GM12891 (cell line): ENCODE measurements around the gene NHERF1.

ENCODE experiments used
- POLR2A ChIP-seq: IDR thresholded peaks from 2 replicates; pipeline ENCODE4 v1.6.1; 2011; ENCODE audit warnings: low read depth, low read length, control low read depth
- POU2F2 ChIP-seq: IDR thresholded peaks from 2 replicates; pipeline ENCODE4 v1.6.1; 2011; ENCODE audit warnings: low read depth, mild to moderate bottlenecking, control low read depth, low read length, moderate library complexity
- TAF1 ChIP-seq: IDR thresholded peaks from 2 replicates; pipeline ENCODE4 v1.6.1; 2011; ENCODE audit warnings: low read depth, low read length, control low read depth

DNA sequence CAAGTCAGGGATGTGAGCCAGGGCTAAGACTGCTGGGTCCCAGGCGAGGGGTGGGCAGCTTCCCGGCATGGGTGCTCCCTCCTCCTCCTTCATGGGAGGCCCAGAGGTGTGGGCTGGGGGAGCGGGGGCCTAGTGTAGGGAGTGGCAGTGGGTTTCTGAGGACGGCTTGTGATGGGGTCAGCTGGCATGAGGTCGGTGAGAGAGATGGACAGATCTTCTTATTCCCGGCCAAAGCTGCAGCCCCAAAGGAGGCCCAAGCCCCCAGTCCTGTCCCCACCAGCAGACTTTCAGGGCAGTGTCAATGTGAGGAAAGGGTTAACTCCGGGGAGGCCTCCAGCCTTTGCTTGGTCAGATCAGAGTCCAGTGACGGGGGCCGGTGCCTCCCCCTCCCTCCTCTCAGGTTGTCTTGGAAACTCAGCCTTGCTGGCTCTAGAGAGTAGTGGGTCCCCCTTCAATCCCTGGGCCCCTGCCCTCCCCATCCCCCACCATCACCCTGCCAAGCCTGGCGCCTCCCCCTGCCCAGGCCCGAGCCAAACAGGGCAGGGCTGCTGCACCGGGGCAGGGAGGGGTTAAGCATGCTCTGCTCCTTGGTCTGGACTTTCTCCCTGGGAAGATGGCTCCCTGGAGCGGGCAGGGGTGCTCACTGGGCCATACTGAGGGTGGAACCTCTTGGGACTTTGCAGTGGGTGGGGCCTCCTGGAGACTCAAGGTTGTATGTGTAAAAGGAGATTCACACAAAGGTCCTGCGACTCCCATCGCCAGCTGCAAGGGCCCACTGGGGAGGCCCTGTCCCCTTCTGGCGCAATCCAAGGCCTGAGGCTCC, 15.3 kb downstream of the NHERF1 start:
- TF ChIP-seq POLR2A = no peak
- no peak for TF ChIP-seq TAF1
- no peak for TF ChIP-seq POU2F2
